Astrocyte of the spinal cord (primary cell): ENCODE data around the gene KCTD16.

Experiments used
- DNase-seq: peaks from one replicate; pipeline ENCODE4 v3.0.0; 2011; ENCODE audit warnings: low read depth, low spot score
- H3K4me3 ChIP-seq: 2 replicates; pipeline ENCODE4 v1.5.1; 2011; ENCODE audit warnings: low read depth, mild to moderate bottlenecking, low read length, moderate library complexity
- CTCF ChIP-seq: IDR thresholded peaks from 2 replicates; pipeline ENCODE4 v1.5.1; 2012; ENCODE audit warnings: low read depth, mild to moderate bottlenecking, low read length, inconsistent platforms
- in situ Hi-C: cut with HindIII; loops from 2 replicates; pipeline ENCODE4 v1.10.0; 2017; ENCODE audit warnings: low sequenced_read_pairs

The KCTD16 gene

GRCh38 chr5:144170276-144171024 lies at the start of gene KCTD16, which contains the start of gene YIPF5:
TSS of gene KCTD16 (plus strand) at chr5:144170873.
TSS of gene YIPF5 (minus strand) at chr5:144170659. CDS start at chr5:144169955, 704 bp downstream.
- peak; percentile 97 for DNase-seq
- in situ Hi-C loops: no loop called here
- TF ChIP-seq CTCF: no peak
- H3K4me3 ChIP-seq: peak within 1 kb of the TSS; percentile 71

- no peak for TF ChIP-seq CTCF
- in situ Hi-C loops: no loop called here
- DNase-seq: no peak
- H3K4me3 ChIP-seq: no peak overlapping the region
These were observed 49.1 kb upstream of the KCTD16 start for GRCh38 chr5:144121577-144121976.

GRCh38 chr5:144122081-144122480 lies 48.6 kb upstream of the KCTD16 start:
- no peak for DNase-seq
- no peak overlapping the region for H3K4me3 ChIP-seq
- in situ Hi-C loops: no loop called here
- no peak for TF ChIP-seq CTCF

- in situ Hi-C loops: no loop called here
- TF ChIP-seq CTCF: no peak
- no peak for DNase-seq
- H3K4me3 ChIP-seq: no peak overlapping the region
These were observed 48.0 kb upstream of the KCTD16 start for GRCh38 chr5:144122641-144123040.

GRCh38 chr5:144125163-144125726 lies 45.4 kb upstream of the KCTD16 start:
- no peak for TF ChIP-seq CTCF
- no peak for DNase-seq
- no peak overlapping the region for H3K4me3 ChIP-seq

GRCh38 chr5:144126707-144127106 lies 44.0 kb upstream of the KCTD16 start:
- in situ Hi-C loops: no loop called here
- DNase-seq: no peak
- H3K4me3 ChIP-seq: no peak overlapping the region

More at GRCh38 chr5:144125163-144125726, 45.4 kb upstream of the KCTD16 start:
- in situ Hi-C loops: no loop called here

More at GRCh38 chr5:144126707-144127106, 44.0 kb upstream of the KCTD16 start:
- TF ChIP-seq CTCF: no peak
